Measurements from ENCODE around the gene ZFP91.

GRCh38 chr11:58596621-58597020 is 17.8 kb downstream of the ZFP91 start:
- TF ChIP-seq POLR2AphosphoS5 (IDR thresholded peaks at IDR 0.05; ENCODE audit: low read depth, low read length): no peak
- no peak for TF ChIP-seq SIN3A (IDR thresholded peaks at IDR 0.05; ENCODE audit: borderline replicate concordance, insufficient read depth, low read length)
- TF ChIP-seq REST (IDR thresholded peaks at IDR 0.05; ENCODE audit: insufficient read depth in 1 of 2, low read depth in 2 of 2, low read length in 2 of 2): no peak
- no peak for TF ChIP-seq TAF1 (IDR thresholded peaks at IDR 0.05; ENCODE audit: borderline replicate concordance, insufficient read depth, low read length)
